ENCODE measurements around the gene LY6G5C.

LY6G5C gene

DNA sequence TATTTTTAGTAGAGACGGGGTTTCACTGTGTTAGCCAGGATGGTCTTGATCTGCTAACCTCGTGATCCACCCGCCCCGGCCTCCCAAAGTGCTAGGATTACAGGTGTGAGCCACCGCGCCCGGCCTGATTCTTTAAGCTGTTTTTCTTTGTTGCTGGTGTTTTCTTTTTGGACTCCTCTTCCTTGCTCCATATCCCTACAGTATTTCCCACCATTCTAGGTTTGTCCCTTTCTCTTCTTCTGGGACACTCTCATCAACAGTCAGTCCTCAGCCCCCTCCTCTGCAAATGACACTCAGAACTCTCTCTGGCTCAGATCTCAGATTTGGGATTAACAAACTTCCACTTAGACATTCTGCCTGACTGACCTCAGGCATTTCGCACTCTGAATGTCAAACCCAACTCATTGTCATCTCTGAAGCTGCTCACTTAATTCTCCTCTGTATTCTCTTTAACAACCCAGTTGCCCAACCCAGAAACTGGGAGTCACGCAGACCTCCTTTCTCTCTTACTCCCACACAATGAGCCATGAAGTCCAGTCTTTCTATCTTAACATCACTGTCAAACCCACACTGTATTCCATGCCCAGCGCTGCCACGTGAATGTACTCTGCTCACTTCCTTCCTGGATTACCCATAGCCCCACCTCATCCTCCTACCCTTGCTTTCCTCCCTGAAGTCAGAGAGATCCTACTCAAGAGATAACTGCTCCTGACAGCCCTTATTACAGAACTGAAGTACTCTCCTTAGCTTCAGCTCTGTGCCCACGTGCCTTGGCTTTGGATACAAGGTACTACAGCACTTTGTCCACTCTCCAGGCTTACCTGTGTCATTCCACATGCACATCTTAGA lies 44.9 kb upstream of the LY6G5C start:
- TF ChIP-seq, protein P1, sequence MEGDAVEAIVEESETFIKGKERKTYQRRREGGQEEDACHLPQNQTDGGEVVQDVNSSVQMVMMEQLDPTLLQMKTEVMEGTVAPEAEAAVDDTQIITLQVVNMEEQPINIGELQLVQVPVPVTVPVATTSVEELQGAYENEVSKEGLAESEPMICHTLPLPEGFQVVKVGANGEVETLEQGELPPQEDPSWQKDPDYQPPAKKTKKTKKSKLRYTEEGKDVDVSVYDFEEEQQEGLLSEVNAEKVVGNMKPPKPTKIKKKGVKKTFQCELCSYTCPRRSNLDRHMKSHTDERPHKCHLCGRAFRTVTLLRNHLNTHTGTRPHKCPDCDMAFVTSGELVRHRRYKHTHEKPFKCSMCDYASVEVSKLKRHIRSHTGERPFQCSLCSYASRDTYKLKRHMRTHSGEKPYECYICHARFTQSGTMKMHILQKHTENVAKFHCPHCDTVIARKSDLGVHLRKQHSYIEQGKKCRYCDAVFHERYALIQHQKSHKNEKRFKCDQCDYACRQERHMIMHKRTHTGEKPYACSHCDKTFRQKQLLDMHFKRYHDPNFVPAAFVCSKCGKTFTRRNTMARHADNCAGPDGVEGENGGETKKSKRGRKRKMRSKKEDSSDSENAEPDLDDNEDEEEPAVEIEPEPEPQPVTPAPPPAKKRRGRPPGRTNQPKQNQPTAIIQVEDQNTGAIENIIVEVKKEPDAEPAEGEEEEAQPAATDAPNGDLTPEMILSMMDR (IDR thresholded peaks at IDR 0.05): no peak

GRCh38 chr6:31723980-31724691 lies 43.3 kb upstream of the LY6G5C start:
- TF ChIP-seq, protein P1 (IDR thresholded peaks at IDR 0.05): no peak

GRCh38 chr6:31723245-31723979 lies 42.5 kb upstream of the LY6G5C start, which contains the start of gene MPIG6B:
TSS of gene MPIG6B (plus strand) at chr6:31723373. CDS start at chr6:31723384, 11 bp downstream.
- TF ChIP-seq, protein P1 (IDR thresholded peaks at IDR 0.05): no peak

DNA sequence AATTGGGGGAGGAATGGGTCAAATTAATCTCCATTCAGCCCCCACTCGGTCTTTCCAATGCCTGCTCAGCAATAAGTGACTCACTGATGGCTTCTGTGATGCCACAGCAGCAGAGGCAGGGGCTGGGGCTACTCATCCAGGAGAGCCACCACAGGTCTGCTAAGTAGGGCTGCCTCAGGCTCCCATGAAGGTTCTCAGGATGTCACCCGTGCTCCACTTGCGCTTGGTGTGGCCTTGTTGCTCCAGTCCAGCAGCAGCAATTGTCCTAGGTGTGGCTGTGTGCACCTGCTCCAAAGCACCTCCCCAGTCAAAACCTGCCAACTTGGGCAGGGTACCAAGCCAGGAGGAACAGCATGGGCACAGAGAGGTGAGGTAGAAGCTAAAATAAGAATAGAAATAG lies 41.3 kb upstream of the LY6G5C start:
- TF ChIP-seq, protein P1 (IDR thresholded peaks at IDR 0.05): no peak

DNA sequence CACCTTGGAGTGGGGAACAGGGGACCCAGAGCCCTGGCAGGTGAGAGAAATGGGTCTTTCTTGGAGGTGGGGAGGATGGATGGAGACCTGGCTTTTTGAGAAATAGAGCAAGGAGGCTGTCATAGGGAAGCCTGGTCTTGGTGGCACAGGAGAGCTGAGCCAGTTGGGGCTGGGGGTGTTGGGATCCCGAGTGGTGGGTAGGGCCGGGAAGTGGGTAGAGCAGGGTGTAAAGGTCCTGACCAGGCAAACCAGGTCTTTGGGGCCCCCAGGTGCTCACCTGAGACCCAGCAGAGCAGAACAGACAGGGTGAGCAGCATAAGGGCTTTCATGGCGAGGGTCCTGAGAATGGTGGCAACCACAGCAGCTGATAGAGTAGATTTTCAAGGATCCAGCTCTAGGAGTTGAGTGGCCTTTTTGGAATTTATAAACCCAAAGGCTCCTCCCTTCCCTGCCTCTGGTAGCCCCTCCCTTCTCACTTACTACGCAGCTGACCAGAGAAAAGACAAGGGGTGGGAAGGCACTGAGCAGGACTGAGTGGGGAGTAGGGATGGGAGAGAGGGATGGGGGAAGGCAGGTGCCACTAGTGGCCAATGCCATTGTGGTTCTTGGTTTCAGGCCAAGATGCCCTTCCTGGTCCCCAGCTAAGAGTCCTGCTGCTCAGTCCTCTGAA lies 40.6 kb upstream of the LY6G5C start, which contains the start of gene LY6G6C:
LY6G6C (minus strand) TSS at position 396 of the 670 bp plus-strand sequence; CDS start at position 329, 67 bp downstream.
- TF ChIP-seq, protein P1 (IDR thresholded peaks at IDR 0.05): no peak

- TF ChIP-seq, protein P1 (IDR thresholded peaks at IDR 0.05): no peak
Observed at GRCh38 chr6:31720196-31720770, 39.4 kb upstream of the LY6G5C start.
